G401.6 (cell line): ENCODE measurements around the gene ZFP62.
"Not testable (repeated sequence)": the region's sequence is repeated elsewhere in the genome, so short reads cannot be mapped to it uniquely, and the experiment has no call there.

ENCODE experiments used
- FAIRE-seq: peaks from 2 replicates; lab custom pipeline; 2012; peaks lifted over from hg19 to GRCh38; lab: Jason Lieb, UNC

The ZFP62 gene

GRCh38 chr5:180830253-180831138, 30.6 kb downstream of the ZFP62 start:
- no peak for FAIRE-seq

- FAIRE-seq, result no peak
Observed at GRCh38 chr5:180829726-180830125, 31.4 kb downstream of the ZFP62 start.

DNA sequence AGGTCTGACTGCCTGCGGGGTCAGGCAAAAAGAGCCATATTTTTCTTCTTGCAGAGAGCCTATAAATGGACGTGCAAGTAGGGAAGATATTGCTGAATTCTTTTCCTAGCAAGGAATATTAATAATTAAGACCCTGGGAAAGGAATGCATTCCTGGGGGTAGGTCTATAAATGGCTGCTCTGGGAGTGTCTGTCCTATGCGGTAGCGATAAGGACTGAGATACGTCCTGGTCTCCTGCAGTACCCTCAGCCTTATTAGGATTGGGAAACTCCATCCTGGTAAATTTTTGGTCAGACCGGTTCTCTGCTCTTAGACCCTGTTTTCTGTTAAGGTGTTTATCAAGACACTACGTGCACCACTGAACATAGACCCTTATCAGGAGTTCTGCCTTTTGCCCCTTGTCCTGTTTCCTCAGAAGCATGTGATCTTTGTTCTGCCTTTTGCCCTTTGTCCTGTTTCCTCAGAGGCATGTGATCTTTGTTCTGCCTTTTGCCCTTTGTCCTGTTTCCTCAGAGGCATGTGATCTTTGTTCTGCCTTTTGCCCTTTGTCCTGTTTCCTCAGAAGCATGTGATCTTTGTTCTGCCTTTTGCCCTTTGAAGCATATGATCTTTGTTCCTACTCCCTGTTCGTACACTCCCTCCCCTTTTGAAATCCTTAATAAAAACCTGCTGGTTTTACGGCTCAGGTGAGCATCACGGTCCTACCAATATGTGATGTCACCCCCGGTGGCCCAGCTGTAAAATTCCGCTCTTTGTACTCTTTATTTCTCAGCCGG, 32.1 kb downstream of the ZFP62 start:
- not testable (repeated sequence) for FAIRE-seq

GRCh38 chr5:180827374-180827773, 33.7 kb downstream of the ZFP62 start:
- not testable (repeated sequence) for FAIRE-seq

DNA sequence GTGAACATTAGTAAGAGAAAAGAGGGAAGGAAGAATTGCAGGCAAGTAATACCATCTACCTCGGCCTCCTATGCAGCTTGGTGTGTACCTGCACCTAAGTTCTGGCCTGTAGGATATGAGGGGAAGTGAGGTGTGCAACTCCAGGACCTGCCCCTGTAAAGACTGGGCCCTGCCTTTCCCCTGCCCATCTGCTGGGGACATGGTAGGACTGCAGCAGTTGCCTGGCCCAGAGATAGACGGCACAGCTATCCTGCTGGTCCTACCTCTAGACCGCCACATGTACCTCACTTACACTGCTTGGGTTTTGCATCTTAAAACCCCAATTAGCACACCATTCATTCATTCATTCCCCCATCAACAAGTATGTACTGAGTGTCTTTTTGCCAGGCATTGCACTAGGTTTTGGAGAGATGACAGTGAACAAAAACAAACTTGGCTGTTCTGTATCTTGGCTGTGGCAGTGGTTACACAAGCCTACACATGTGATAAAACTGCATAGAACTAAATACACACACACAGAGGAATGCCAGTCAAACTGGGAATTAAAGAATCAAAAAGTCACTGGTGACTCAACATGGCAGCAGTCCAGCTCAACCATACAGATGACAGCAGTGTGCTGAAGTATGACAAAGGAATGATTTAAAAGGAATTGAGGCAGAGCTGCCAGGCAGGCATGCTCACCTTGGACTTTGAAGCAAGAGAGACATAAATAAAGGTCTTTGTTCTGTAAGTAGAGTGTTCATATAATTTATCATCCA, 35.1 kb downstream of the ZFP62 start:
- FAIRE-seq, result no peak

- FAIRE-seq, result no peak
Observed at GRCh38 chr5:180824630-180825476, 36.2 kb downstream of the ZFP62 start.

DNA sequence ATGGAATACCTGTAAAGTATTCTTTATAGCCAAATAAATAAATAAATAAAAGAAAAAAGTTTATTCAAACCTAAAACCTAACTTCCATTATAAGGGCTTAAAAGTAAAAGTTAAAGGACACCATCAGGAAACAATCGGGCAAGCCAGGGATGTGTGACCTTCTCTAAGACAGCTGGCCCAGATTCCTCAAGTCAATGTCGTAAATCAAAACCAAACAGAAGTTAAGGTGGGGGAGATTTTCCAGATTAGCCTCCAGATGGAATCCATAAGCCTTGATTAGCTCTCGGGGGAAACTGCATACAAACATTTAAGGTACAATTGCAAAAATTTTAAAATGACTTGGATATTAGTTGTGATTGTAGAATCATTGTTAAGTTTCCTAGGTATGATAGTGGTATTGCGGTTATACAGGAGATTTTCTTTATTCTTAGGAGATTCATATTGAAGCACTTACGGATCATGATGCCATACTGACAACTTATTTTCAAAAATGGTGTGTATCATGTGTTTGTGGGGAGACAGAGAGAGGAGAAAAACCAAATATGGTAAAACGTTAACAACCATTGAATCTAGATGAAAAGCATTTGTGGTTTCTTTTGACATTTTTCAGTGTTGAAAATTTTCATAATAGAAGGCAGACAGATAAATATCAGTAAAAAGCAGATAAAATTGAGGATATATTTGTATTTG, 37.0 kb downstream of the ZFP62 start:
- FAIRE-seq, result no peak

DNA sequence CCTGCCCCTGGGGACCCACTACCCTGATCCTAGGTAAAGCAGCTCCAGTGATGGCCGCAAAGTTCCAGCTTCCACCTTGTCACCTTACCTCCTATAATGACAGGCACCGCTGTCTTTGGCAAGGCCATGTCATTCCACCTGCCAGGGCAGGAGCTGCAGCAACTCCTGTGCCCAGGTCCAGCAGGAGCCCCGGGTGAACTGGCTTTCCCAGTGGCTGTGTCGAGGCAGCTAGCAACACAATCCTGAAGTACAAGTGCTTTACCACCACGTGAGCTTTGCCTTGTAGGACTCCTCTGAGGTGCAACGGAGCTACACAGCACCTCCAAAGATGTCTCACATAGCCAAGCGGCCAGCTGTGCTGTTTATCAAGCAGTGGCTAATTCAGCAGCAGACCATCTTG, 37.7 kb downstream of the ZFP62 start:
- FAIRE-seq, result no peak

DNA sequence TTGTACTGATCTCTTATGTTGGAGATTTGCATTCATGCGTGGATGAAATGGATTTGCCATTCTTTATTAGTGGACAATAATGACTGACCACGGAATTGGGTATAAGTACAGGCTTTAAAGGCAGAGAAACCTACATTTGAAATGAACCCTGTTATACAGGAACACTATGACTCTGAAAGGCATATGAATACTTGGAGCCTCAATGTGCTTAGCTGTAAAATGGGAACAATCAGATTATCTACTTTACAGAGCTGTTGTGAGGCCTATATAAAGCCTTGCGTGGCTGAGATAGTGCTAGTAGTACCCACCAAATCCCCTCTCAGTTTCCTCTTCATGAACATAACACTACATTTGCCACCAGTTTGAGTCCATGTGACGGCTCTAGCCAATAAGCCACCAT, 39.5 kb downstream of the ZFP62 start:
- no peak for FAIRE-seq

DNA sequence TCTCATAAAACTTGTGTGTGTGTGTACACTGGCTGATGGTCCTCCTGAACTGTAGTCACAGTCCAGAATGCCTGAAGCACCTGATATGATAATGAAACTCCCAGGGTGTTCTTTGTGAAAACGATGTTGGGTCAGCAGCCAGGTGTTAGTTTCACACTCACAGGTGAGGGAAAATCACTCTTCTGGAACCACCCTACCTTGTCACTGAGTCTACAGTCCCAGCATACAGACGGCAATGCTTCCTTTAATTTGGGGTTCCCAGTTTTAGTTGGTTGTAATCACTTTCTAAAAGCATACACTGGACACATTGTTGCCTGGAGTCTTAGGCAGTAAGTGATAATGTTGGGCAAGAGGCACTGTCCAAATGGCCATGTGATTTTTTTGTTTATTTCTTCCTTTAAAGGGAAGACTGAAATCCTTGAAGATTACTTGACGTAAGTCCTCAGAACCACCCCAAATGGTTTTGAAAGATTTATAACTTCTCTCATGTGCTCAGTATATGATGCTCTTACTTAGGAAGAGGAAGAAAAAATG, 40.2 kb downstream of the ZFP62 start:
- no peak for FAIRE-seq

DNA sequence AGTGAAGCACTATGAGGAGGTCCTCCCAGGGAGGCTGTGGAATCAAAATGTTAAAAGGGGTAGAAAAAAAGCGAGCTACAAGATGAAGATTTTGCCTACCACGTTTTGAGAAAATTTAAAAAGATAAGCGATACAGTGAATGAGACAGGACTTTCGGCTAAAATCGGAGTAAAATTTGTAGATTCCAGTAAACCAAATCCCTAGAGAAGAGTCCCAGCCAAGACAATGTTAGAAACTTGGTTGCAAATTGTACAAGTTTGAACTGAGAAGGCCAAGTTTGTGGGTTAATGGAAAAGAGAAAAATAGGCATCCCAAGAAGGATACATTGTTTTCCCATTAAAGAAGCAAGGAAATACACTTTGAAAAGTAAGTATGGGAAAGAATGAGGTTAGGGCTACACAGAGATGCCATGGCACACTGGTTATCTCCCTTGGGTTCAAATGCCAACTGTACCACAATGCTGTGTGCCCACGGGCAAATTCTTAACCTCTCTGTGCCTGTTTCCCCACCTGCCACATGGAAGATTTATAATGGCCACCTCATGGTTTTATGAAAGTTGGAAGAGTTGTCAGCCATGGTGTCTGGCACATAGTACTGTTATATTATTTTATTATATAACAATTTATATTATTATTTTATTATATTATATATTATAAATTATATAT, 42.3 kb downstream of the ZFP62 start:
- no peak for FAIRE-seq

- no peak for FAIRE-seq
Observed at GRCh38 chr5:180817893-180818674, 43.0 kb downstream of the ZFP62 start.

DNA sequence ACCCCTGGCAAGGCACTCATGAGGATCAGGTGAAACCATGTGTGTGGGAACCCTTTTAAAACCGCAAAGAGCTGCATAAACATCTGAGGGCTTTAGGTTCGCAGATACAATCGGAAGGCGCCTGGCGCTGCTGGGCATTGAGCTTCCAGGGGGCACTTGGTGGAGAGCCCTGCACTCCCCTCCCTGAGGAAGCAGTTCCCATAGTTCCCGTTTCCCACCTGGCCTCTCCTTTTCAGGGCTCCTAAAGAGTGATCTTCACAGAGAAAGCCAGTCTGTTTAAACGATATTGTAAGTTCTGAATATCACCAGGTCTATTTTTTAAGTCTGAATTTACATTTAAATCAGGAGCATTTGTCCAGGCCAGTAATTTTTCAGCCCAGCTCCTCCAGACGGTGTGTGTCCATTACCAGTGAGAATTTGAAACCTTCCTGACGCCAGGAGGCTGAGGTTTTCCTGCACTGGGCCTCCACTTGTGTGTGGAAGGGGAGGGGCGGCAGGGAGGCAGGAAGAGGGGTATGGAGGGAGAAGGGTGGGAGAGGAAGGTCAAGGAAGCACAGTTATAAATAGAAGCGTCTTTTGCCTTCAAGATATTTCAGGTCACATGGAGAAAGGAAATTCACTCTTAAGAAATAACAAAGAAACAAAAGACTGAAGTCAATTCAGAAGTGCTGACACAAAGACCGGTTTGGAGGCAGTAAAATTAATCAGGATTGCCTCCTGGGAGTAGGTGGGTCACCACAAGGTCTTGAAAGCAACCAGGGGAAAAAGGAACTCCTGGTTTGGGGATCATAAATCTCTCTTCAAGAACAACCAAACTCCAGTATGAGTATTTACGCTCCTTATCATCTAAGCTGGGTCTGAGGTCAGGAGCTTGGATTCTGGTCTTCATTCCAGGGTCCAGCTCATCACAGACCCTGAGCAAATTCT, 44.2 kb downstream of the ZFP62 start:
- FAIRE-seq, result no peak

DNA sequence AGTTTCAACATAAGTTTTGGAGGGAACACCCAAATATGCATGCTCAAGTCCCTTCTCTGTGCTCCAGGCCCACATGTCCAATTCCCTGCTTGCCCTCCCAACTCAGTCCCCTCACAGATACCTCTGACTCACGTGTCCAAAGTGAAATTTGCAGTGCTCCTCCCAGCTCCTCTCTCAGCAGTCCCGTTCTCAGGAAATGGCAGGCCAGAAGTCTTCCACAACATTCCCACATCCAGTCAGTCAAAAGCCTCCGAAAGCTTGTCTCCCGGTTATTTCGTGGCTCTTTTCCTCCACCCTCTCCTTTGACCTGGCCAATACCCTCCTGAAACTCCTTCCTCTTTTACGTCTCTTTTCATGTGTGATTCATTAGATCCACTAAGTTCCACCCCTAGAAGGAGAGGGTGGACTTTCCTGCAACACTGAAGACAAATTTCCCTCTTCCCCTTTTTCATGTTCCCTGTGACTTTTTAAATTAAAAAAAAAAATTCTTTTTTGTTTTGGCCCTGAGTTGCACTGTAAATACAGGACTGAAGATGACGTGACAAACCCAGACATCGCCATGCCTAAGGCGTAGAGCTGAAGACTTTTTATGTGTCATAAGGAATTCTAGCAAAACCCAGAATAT, 45.7 kb downstream of the ZFP62 start:
- no peak for FAIRE-seq

DNA sequence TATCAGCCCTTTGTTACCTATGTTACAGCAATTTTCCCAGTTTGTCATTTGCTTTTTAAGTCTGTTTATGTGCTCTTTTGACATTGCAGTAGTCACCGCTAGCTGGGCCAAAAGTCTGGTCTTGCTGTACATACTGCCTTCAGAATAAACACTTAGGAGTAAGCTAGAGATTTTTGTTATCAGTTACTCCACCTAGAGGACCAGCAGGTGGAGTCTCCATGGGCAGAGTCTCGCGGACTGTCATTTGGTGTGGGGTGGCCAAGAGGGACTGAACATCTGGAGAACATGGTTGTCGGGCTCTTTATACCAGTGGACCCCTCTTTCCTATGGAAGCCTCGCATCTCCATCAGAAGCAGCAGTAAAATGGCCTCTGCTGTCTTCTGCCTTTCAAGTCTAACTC, 47.7 kb downstream of the ZFP62 start:
- no peak for FAIRE-seq

- no peak for FAIRE-seq
Observed at GRCh38 chr5:180811623-180812124, 49.4 kb downstream of the ZFP62 start.

GRCh38 chr5:180810959-180811622, 50.0 kb downstream of the ZFP62 start:
- FAIRE-seq, result no peak
